HFFc6 (cell line): ENCODE results near the gene ADGRG1. TPM values are rescaled to one million over a fixed set of nuclear protein-coding genes. Genes with fewer than 3 reads are reported as not detected.

ENCODE experiments used
- DNase-seq: peaks from one replicate; pipeline ENCODE4 v3.0.0-alpha.2; 2018
- H3K27ac Mint-ChIP-seq: 2 replicates; pipeline ENCODE4 v1.8.0; 2020; ENCODE audit warnings: mild to moderate bottlenecking, mixed read lengths
- H3K27me3 Mint-ChIP-seq: 2 replicates; pipeline ENCODE4 v1.8.0; 2021; ENCODE audit warnings: mild to moderate bottlenecking, moderate library complexity, mixed read lengths; ENCODE audit not compliant: insufficient read depth
- H3K36me3 Mint-ChIP-seq: 2 replicates; pipeline ENCODE4 v1.8.0; 2021; ENCODE audit warnings: low read depth, mixed read lengths
- H3K4me1 Mint-ChIP-seq: 2 replicates; pipeline ENCODE4 v1.8.0; 2020; ENCODE audit warnings: low read depth, mixed read lengths
- H3K4me3 Mint-ChIP-seq: 2 replicates; pipeline ENCODE4 v1.8.0; 2020; ENCODE audit warnings: mild to moderate bottlenecking, moderate library complexity, mixed read lengths
- H3K9me3 Mint-ChIP-seq: 2 replicates; pipeline ENCODE4 v1.8.0; 2020; ENCODE audit warnings: mild to moderate bottlenecking, mixed read lengths
- CTCF ChIP-seq: fragments of 200-600 bp; sonication (generic); IDR thresholded peaks from 2 replicates; pipeline ENCODE4 v1.5.0; 2021; ENCODE audit warnings: antibody characterized with exemption, mild to moderate bottlenecking
- total RNA-seq, 6 experiments: library from RNA; stranded (reverse); fragmentation: NEBNext Ultra II Directional; extraction: Animal tissue kit (Norgen Biotek cat#: 25700); gene quantifications; 2 replicates in 1 of 6; 3 replicates in 5 of 6; pipeline ENCODE4 v1.2.3, GENCODE V29; 2021

ADGRG1 gene
- total RNA-seq, 6 experiments from 2014 or later = 0.18 to 1.4 (median 0.50) TPM

GRCh38 chr16:57615813-57616212 lies 12.6 kb upstream of the ADGRG1 start:
- H3K4me1 Mint-ChIP-seq = peaks cover 9% of the 10 kb centered on the region
- no peak for DNase-seq
- no peak overlapping the region for H3K27ac Mint-ChIP-seq
- no peak overlapping the region for H3K4me3 Mint-ChIP-seq
- no peaks in the 10 kb centered on the region for H3K9me3 Mint-ChIP-seq
- no peaks in the 10 kb centered on the region for H3K36me3 Mint-ChIP-seq
- H3K27me3 Mint-ChIP-seq = peaks cover 7% of the 10 kb centered on the region
- TF ChIP-seq CTCF = no peak

- Mint-ChIP-seq H3K36me3 (no peaks in the 10 kb centered on the region), H3K9me3 (no peaks in the 10 kb centered on the region), H3K4me3 (no peak overlapping the region), H3K27ac (no peak overlapping the region), H3K4me1 (peaks cover 5% of the 10 kb centered on the region), H3K27me3 (peaks cover 7% of the 10 kb centered on the region)
- DNase-seq = no peak
- TF ChIP-seq CTCF = no peak
These were observed 12.2 kb upstream of the ADGRG1 start for GRCh38 chr16:57616241-57616640.

- Mint-ChIP-seq H3K36me3 (no peaks in the 10 kb centered on the region), H3K9me3 (no peaks in the 10 kb centered on the region), H3K27me3 (peaks cover 7% of the 10 kb centered on the region), H3K4me1 (no peaks in the 10 kb centered on the region), H3K4me3 (no peak overlapping the region), H3K27ac (no peak overlapping the region)
- no peak for DNase-seq
- TF ChIP-seq CTCF = no peak
These were observed 11.6 kb upstream of the ADGRG1 start for GRCh38 chr16:57616876-57617275.

GRCh38 chr16:57617604-57618111 lies 10.8 kb upstream of the ADGRG1 start:
- Mint-ChIP-seq H3K9me3 (no peaks in the 10 kb centered on the region), H3K4me1 (peaks cover under 1% of the 10 kb centered on the region; the same call in 1 of the 2 replicates), H3K36me3 (no peaks in the 10 kb centered on the region), H3K27me3 (peaks cover 10% of the 10 kb centered on the region), H3K4me3 (no peak overlapping the region), H3K27ac (no peak overlapping the region)
- DNase-seq = no peak
- TF ChIP-seq CTCF = no peak

- Mint-ChIP-seq H3K4me1 (peaks cover 9% of the 10 kb centered on the region), H3K4me3 (no peak overlapping the region), H3K27ac (no peak overlapping the region), H3K27me3 (peaks cover 10% of the 10 kb centered on the region), H3K9me3 (no peaks in the 10 kb centered on the region), H3K36me3 (no peaks in the 10 kb centered on the region)
- no peak for DNase-seq
- TF ChIP-seq CTCF = no peak
These were observed 9.9 kb upstream of the ADGRG1 start for GRCh38 chr16:57618296-57619132.
